Measurements from ENCODE around the gene XG. TPM values are rescaled to one million over a fixed set of nuclear protein-coding genes. Genes with fewer than 3 reads are reported as not detected.
"Not testable (repeated sequence)": the region's sequence is repeated elsewhere in the genome, so short reads cannot be mapped to it uniquely, and the experiment has no call there.

The XG gene
- total RNA-seq, 1 experiment from 2014 or later: not detected

DNA sequence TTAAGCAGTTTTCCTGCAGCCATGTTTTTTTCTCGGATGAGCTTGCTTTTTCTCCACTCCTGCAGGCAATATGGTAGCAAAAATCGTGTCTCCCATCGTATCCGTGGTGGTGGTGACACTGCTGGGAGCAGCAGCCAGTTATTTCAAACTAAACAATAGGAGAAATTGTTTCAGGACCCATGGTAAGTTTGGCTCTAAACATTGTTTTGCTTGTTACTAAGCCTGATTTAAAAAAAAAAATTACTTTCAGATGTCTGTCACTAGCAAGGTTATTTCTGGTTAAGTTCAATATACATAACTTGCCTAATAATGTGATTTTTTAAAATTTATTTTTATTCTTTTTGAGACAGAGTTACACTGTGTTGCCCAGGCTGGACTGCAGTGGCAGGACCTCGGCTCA, 59.4 kb downstream of the XG start:
- Histone ChIP-seq H3K27me3 (ENCODE audit: insufficient read depth, low read depth) (no peaks in the 10 kb centered on the region), H3K27ac (no peak overlapping the region), H3F3A (ENCODE audit: insufficient read depth, low read depth) (no peaks in the 10 kb centered on the region), H3K4me3 (no peak overlapping the region), H3K9me3 (ENCODE audit: insufficient read depth, low read depth) (no peaks in the 10 kb centered on the region), H3K36me3 (ENCODE audit: low read depth) (no peaks in the 10 kb centered on the region), H3K4me2 (0 out of 2 replicates have a peak overlapping the region, but pooled peaks have one; percentile 47), H3K9me2 (ENCODE audit: insufficient read depth) (no peaks in the 10 kb centered on the region), H3K4me1 (replicated peaks; ENCODE audit: insufficient read depth) (0 out of 2 replicates have a peak, but pooled peaks cover 7% of the 10 kb centered on the region), H4K20me1 (ENCODE audit: insufficient read depth) (no peaks in the 10 kb centered on the region), H2AFZ (no peak overlapping the region), H3K79me2 (ENCODE audit: low read depth) (no peaks in the 10 kb centered on the region)
- TF ChIP-seq, protein P1, sequence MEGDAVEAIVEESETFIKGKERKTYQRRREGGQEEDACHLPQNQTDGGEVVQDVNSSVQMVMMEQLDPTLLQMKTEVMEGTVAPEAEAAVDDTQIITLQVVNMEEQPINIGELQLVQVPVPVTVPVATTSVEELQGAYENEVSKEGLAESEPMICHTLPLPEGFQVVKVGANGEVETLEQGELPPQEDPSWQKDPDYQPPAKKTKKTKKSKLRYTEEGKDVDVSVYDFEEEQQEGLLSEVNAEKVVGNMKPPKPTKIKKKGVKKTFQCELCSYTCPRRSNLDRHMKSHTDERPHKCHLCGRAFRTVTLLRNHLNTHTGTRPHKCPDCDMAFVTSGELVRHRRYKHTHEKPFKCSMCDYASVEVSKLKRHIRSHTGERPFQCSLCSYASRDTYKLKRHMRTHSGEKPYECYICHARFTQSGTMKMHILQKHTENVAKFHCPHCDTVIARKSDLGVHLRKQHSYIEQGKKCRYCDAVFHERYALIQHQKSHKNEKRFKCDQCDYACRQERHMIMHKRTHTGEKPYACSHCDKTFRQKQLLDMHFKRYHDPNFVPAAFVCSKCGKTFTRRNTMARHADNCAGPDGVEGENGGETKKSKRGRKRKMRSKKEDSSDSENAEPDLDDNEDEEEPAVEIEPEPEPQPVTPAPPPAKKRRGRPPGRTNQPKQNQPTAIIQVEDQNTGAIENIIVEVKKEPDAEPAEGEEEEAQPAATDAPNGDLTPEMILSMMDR (conservative IDR thresholded peaks at IDR 0.05): no peak
- no peak for TF ChIP-seq EZH2 (IDR thresholded peaks at IDR 0.05; ENCODE audit: low read depth)
- BruUV-seq (replicated peaks): no TSS peak
- POLR2A ChIA-PET (ENCODE audit: unreplicated experiment): no interaction called here
- DNase-seq: no peak
- CTCF ChIA-PET: interaction anchor here (0.6 kb wide), 1 partner anchor 826 kb away, joined by 3 read pairs; no protein-coding TSS in a partner anchor
- intact Hi-C loops (cut with micrococcal nuclease; ENCODE audit: unreplicated experiment): loop anchor here (10.0 kb wide), 1 partner anchor 1156 kb away; no protein-coding TSS in a partner anchor

DNA sequence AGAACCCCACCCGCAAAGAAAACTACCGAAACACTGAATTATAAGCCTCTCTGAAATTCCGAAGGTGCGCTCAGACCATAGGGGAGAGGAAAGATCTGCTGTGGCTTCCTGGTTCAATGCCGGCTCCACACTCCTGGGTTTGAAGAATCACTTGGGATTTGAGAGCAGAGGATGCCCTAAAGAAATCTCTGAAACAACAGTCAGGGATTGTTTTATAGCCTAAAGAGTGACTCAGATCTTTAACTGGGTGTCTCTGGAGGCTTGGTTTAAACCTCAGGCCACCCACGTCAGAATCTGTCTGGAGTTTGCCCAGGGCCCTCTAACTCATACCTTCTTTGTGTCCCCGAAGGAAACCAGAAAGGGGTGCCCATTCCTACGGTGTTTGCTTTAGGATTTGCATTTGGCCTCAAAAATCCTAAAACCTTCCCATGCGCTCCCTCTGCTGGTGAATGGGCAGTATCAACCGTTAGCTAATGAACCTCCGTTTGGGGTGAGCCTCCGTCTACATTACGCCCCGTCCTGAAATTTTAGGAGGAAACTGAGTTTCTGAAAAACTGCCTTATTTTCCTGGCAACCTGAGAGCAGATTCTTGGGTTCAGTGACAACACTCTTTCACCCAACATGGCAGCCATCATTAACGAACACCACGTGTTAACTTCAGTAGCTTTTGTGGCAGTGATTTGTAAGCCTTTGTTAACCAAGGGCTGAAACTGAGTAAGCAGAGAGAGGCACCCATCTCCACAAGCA, 60.5 kb downstream of the XG start:
- H3K27ac ChIP-seq; H3F3A ChIP-seq (ENCODE audit: insufficient read depth, low read depth); H3K4me1 ChIP-seq (replicated peaks; ENCODE audit: insufficient read depth); H3K9me2 ChIP-seq (ENCODE audit: insufficient read depth); H3K79me2 ChIP-seq (ENCODE audit: low read depth); H4K20me1 ChIP-seq (ENCODE audit: insufficient read depth); POLR2A ChIA-PET (ENCODE audit: unreplicated experiment); H3K9me3 ChIP-seq (ENCODE audit: insufficient read depth, low read depth); BruUV-seq (replicated peaks); H3K36me3 ChIP-seq (ENCODE audit: low read depth); H3K27me3 ChIP-seq (ENCODE audit: insufficient read depth, low read depth): not testable (repeated sequence)
- TF ChIP-seq, protein P1 (conservative IDR thresholded peaks at IDR 0.05): peak; percentile 82
- intact Hi-C loops (cut with micrococcal nuclease; ENCODE audit: unreplicated experiment): loop anchor here (10.0 kb wide), 1 partner anchor 1158 kb away; no protein-coding TSS in a partner anchor
- CTCF ChIA-PET: interaction anchor here (0.6 kb wide), 1 partner anchor 172 kb away, joined by 3 read pairs; no protein-coding TSS in a partner anchor
- H3K4me3 ChIP-seq: peak overlapping the region; percentile 11; the same call in 1 of the 2 replicates
- H2AFZ ChIP-seq: peak overlapping the region; percentile 64
- peak; percentile 49 to 58 for DNase-seq
- peak overlapping the region; percentile 47 for H3K4me2 ChIP-seq

DNA sequence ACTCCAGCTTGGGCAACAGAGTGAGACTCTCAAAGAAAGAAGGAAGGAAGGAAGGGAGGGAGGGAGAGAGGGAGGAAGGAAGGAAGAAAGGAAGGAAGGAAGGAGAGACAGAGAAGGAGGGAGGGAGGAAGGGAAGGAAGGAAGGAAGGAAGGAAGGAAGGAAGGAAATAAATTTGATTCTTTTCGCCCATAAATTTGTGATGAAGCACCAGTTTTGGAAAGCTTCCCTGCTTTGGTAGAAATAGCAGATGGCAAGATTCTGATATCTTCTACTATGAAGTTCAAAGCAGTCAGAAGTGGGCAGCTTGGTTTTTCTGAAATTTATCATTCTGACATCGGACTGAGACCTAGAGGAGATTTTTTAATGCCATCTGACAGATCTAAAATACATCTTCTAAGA, 65.2 kb downstream of the XG start:
- no peak for TF ChIP-seq EZH2 (IDR thresholded peaks at IDR 0.05; ENCODE audit: low read depth)
- TF ChIP-seq, protein P1 (conservative IDR thresholded peaks at IDR 0.05): no peak
- Histone ChIP-seq H3K27me3 (ENCODE audit: insufficient read depth, low read depth) (no peaks in the 10 kb centered on the region), H3K79me2 (ENCODE audit: low read depth) (no peaks in the 10 kb centered on the region), H2AFZ (no peak overlapping the region), H3K4me1 (replicated peaks; ENCODE audit: insufficient read depth) (0 out of 2 replicates have a peak, but pooled peaks cover 1% of the 10 kb centered on the region), H3K4me3 (no peak overlapping the region), H4K20me1 (ENCODE audit: insufficient read depth) (no peaks in the 10 kb centered on the region), H3K9me3 (ENCODE audit: insufficient read depth, low read depth) (no peaks in the 10 kb centered on the region), H3K4me2 (no peak overlapping the region), H3K36me3 (ENCODE audit: low read depth) (no peaks in the 10 kb centered on the region), H3F3A (ENCODE audit: insufficient read depth, low read depth) (no peaks in the 10 kb centered on the region), H3K9me2 (ENCODE audit: insufficient read depth) (no peaks in the 10 kb centered on the region), H3K27ac (no peak overlapping the region)
- no peak for DNase-seq
- BruUV-seq (replicated peaks): no TSS peak
- intact Hi-C loops (cut with micrococcal nuclease; ENCODE audit: unreplicated experiment): loop anchor here (10.0 kb wide), 1 partner anchor 1162 kb away; no protein-coding TSS in a partner anchor
- ChIA-PET CTCF (no interaction called here), POLR2A (ENCODE audit: unreplicated experiment) (no interaction called here)

All from PC-9 (cell line).